Gastrocnemius medialis (tissue), 4 donors: ENCODE results near the gene LGALS9. TPM values are rescaled to one million over a fixed set of nuclear protein-coding genes. Genes with fewer than 3 reads are reported as not detected.

Source experiments
- ATAC-seq, 2 donors: fragments of 150-250 bp; one replicate each; pipeline ENCODE4 v1.9.1; 2016
- DNase-seq, 2 donors: peaks; one replicate each; pipeline ENCODE4 v3.0.0-alpha.2; 2019
- H3K27ac ChIP-seq, 4 donors: fragments of 200-600 bp; sonication (generic); 1 replicate in 1 of 4; 2 replicates in 3 of 4; pipeline ENCODE4 v1.5.1; 2016 to 2018; ENCODE audit warnings: mild to moderate bottlenecking in 2 of 4, moderate library complexity in 1 of 4
- H3K27me3 ChIP-seq, 3 donors: fragments of 200-600 bp; sonication (generic) in 2 of 3; 1 replicate in 1 of 3; 2 replicates in 2 of 3; pipeline versions ENCODE4 v1.5.1 to v1.6.0; 2016 to 2019; ENCODE audit warnings: mild to moderate bottlenecking in 1 of 3, moderate library complexity in 1 of 3
- H3K36me3 ChIP-seq, 2 donors: fragments of 200-600 bp; sonication (generic) in 1 of 2; one replicate each; pipeline ENCODE4 v1.5.1; 2017 to 2018
- H3K4me1 ChIP-seq, 2 donors: fragments of 200-600 bp; sonication (generic) in 1 of 2; one replicate each; pipeline ENCODE4 v1.5.1; 2016 to 2017; ENCODE audit warnings: mild to moderate bottlenecking in 2 of 2
- H3K4me3 ChIP-seq, 4 donors: fragments of 200-600 bp; sonication (generic) in 3 of 4; 1 replicate in 1 of 4; 2 replicates in 3 of 4; pipeline ENCODE4 v1.5.1; 2016 to 2019; ENCODE audit warnings: mild to moderate bottlenecking in 2 of 4
- H3K9me3 ChIP-seq, 3 donors: fragments of 200-600 bp; sonication (generic) in 2 of 3; 1 replicate in 1 of 3; 2 replicates in 2 of 3; pipeline ENCODE4 v1.5.1; 2016 to 2019
- CTCF ChIP-seq, 5 experiments: fragments of 450-650 bp in 3 of 5; fragments of 200-600 bp in 2 of 5; sonication (generic) in 2 of 5; IDR thresholded peaks in 4 of 5; conservative IDR thresholded peaks in 1 of 5; 1 replicate in 4 of 5; 2 replicates in 1 of 5; pipeline ENCODE4 v1.5.1; 2016 to 2019; ENCODE audit warnings: antibody characterized with exemption in 5 of 5, mild to moderate bottlenecking in 3 of 5, moderate library complexity in 3 of 5
- POLR2A ChIP-seq, 2 donors: fragments of 450-650 bp; IDR thresholded peaks; one replicate each; pipeline ENCODE4 v1.6.1; 2017; ENCODE audit warnings: antibody characterized with exemption in 2 of 2, mild to moderate bottlenecking in 2 of 2, moderate library complexity in 2 of 2
- in situ Hi-C, 4 donors: fragments of 200-750 bp; cut with MboI; loops; one replicate each; pipeline versions ENCODE4 v1.15.0 to v1.8.0; 2017; ENCODE audit warnings: low sequenced_read_pairs in 4 of 4
- intact Hi-C: fragments of 100-400 bp; cut with DNase I; formaldehyde crosslinking; loops from one replicate; pipeline ENCODE4 v1.15.1; 2023; ENCODE audit warnings: low total_unique reads
- total RNA-seq, 4 donors: library from RNA; depleted of rRNA; stranded (reverse); fragments of >200 nt; gene quantifications; one replicate each; pipeline versions ENCODE4 v1.1.0 to v1.2.3, GENCODE V29; 2016

The LGALS9 gene
- total RNA-seq, 4 donors from 2014 or later: 2.4 to 20.3 (median 6.1) TPM

DNA sequence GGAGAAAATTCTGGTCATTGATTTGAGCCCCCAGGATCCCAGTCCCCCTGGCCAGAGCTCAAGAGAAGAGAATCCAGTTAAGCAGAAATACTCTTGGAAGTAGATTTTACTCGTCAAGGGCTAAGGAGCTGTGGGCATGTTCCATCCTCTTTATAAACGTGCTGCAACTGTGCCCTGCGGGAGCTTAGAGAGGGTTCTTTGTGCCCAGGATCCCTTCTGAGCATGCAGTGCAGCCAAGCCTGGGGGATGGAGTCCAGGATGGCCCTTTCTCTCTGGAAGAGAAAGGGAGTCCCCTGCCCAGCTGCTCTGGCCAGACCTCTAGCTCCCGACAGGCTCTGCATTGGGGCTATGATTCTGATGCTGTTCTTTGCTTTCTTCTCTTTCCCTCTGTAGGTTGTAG is 9.5 kb upstream of the LGALS9 start:
- Histone ChIP-seq H3K4me1 (peaks cover 18 to 24% of the 10 kb centered on the region in 2 donors), H3K36me3 (peaks cover 4 to 66% of the 10 kb centered on the region in 2 donors), H3K27ac (no peak overlapping the region), H3K27me3 (no peaks in the 10 kb centered on the region), H3K4me3 (no peak overlapping the region), H3K9me3 (no peaks in the 10 kb centered on the region)
- ATAC-seq (no peak), DNase-seq (no peak)
- TF ChIP-seq POLR2A (IDR thresholded peaks at IDR 0.05) (no peak), CTCF (IDR thresholded peaks at IDR 0.05 in 4 of 5, conservative IDR thresholded peaks at IDR 0.05 in 1 of 5) (no peak)
- in situ Hi-C loops: no loop called here
- intact Hi-C loops: no loop called here

- TF ChIP-seq POLR2A (IDR thresholded peaks at IDR 0.05): no peak
- no peak for TF ChIP-seq CTCF (IDR thresholded peaks at IDR 0.05 in 4 of 5, conservative IDR thresholded peaks at IDR 0.05 in 1 of 5)
- ATAC-seq: no peak
- intact Hi-C loops: no loop called here
- Histone ChIP-seq H3K4me3 (no peak overlapping the region), H3K27me3 (no peaks in the 10 kb centered on the region), H3K4me1 (peaks cover 18 to 24% of the 10 kb centered on the region in 2 donors), H3K27ac (peak overlapping the region in 1 of 4 donors; percentile 20), H3K36me3 (peaks cover 4 to 61% of the 10 kb centered on the region in 2 donors), H3K9me3 (no peaks in the 10 kb centered on the region)
- DNase-seq: no peak
- in situ Hi-C loops: no loop called here
Observed at GRCh38 chr17:27621942-27622559, 8.9 kb upstream of the LGALS9 start.

GRCh38 chr17:27622986-27623385 is 8.0 kb upstream of the LGALS9 start:
- ATAC-seq: peak; percentile 57 to 67
- H3K9me3 ChIP-seq: no peaks in the 10 kb centered on the region
- H3K36me3 ChIP-seq: peaks cover 4 to 52% of the 10 kb centered on the region in 2 donors
- intact Hi-C loops (no loop called here), in situ Hi-C loops (no loop called here)
- H3K27me3 ChIP-seq: no peaks in the 10 kb centered on the region
- peaks cover 18 to 24% of the 10 kb centered on the region in 2 donors for H3K4me1 ChIP-seq
- TF ChIP-seq POLR2A (IDR thresholded peaks at IDR 0.05) (no peak), CTCF (IDR thresholded peaks at IDR 0.05 in 4 of 5, conservative IDR thresholded peaks at IDR 0.05 in 1 of 5) (no peak)
- H3K27ac ChIP-seq: peak overlapping the region in 2 of 4 donors; percentile 18 to 20
- H3K4me3 ChIP-seq: no peak overlapping the region
- peak in 1 of 2 donors; percentile 41 for DNase-seq

DNA sequence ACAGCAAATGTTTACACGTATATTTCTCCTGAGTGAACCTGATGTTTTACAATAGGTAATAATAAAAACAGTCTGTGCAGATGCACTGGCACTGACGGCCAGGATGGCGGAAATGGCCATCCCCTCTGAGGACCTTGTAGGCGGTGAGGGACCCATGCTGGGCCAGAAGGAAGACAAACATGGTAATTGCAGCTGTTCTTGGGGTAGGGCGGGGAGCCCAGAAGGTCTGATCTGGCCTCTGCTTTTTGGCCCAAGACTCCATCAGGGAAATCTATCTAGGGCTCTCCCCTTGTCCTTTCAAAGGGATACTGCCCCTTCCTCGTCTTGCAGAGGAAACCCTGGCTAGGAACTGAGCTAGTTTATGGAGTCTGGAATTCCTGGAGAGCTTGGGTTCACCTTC is 7.4 kb upstream of the LGALS9 start:
- peaks cover 4 to 46% of the 10 kb centered on the region in 2 donors for H3K36me3 ChIP-seq
- DNase-seq: peak in 1 of 2 donors; percentile 31
- in situ Hi-C loops (no loop called here), intact Hi-C loops (no loop called here)
- H3K9me3 ChIP-seq: no peaks in the 10 kb centered on the region
- peak overlapping the region in 2 of 4 donors; percentile 18 to 20 for H3K27ac ChIP-seq
- peaks cover 18 to 24% of the 10 kb centered on the region in 2 donors for H3K4me1 ChIP-seq
- no peaks in the 10 kb centered on the region for H3K27me3 ChIP-seq
- ATAC-seq: peak in 1 of 2 donors; percentile 67
- TF ChIP-seq CTCF (IDR thresholded peaks at IDR 0.05 in 4 of 5, conservative IDR thresholded peaks at IDR 0.05 in 1 of 5) (no peak), POLR2A (IDR thresholded peaks at IDR 0.05) (no peak)
- H3K4me3 ChIP-seq: no peak overlapping the region
